Naive thymus-derived CD4-positive, alpha-beta T cell (primary cell): ENCODE results near the gene WDR73. TPM values are rescaled to one million over a fixed set of nuclear protein-coding genes. Genes with fewer than 3 reads are reported as not detected.
"Not testable (repeated sequence)": the region's sequence is repeated elsewhere in the genome, so short reads cannot be mapped to it uniquely, and the experiment has no call there.

ENCODE experiments used
- ATAC-seq: fragments of 150-1000 bp; cut with Tn5 transposase; 2 replicates; pipeline ENCODE4 v1.10.0; 2021; ENCODE audit warnings: mild to moderate bottlenecking, moderate library complexity
- CTCF ChIA-PET: fragments of 350-600 bp; sonication (Branson Sonifier 250); formaldehyde crosslinking; loops from one replicate; lab custom pipeline; 2021; ENCODE audit warnings: antibody characterized with exemption; lab: Charles Lee
- POLR2A ChIA-PET: fragments of 350-600 bp; sonication (Branson Sonifier 250); formaldehyde crosslinking; loops from one replicate; lab custom pipeline; 2021; ENCODE audit warnings: antibody characterized with exemption, inconsistent platforms; lab: Charles Lee
- DNase-seq, 9 donors: peaks; one replicate each; pipeline versions ENCODE4 v3.0.0 to v3.0.0-alpha.2; 2020 to 2022; ENCODE audit warnings: mixed read lengths in 1 of 9
- H3K27ac ChIP-seq: one replicate; pipeline ENCODE4 v1.7.0; 2013; ENCODE audit warnings: mild to moderate bottlenecking, low read depth, low read length, moderate library complexity
- H3K27me3 ChIP-seq, 2 donors: one replicate each; pipeline ENCODE4 v1.7.0; 2013; ENCODE audit warnings: low read length in 2 of 2, mild to moderate bottlenecking in 2 of 2, moderate library complexity in 2 of 2; ENCODE audit not compliant: control insufficient read depth in 2 of 2, insufficient read depth in 2 of 2
- H3K36me3 ChIP-seq, 3 experiments: 1 replicate in 2 of 3; 2 replicates in 1 of 3; pipeline ENCODE4 v1.7.0; 2013; ENCODE audit warnings: low read length in 3 of 3, mild to moderate bottlenecking in 3 of 3, moderate library complexity in 1 of 3; ENCODE audit not compliant: insufficient read depth in 3 of 3, control insufficient read depth in 2 of 3
- H3K4me1 ChIP-seq, 2 donors: one replicate each; pipeline ENCODE4 v1.7.0; 2013; ENCODE audit warnings: low read length in 2 of 2, mild to moderate bottlenecking in 2 of 2, moderate library complexity in 1 of 2; ENCODE audit not compliant: control insufficient read depth in 2 of 2, insufficient read depth in 2 of 2
- H3K4me3 ChIP-seq: 2 replicates; pipeline ENCODE4 v1.7.0; 2013; ENCODE audit warnings: mild to moderate bottlenecking, low read length
- H3K9me3 ChIP-seq, 3 experiments: 1 replicate in 2 of 3; 2 replicates in 1 of 3; pipeline ENCODE4 v1.7.0; 2013; ENCODE audit warnings: low read length in 3 of 3; ENCODE audit not compliant: control insufficient read depth in 2 of 3
- H3K27ac Mint-ChIP-seq, 9 donors: one replicate each; pipeline ENCODE4 v1.8.0; 2020 to 2022; ENCODE audit warnings: mixed read lengths in 9 of 9, mild to moderate bottlenecking in 8 of 9, moderate library complexity in 5 of 9, inconsistent platforms in 2 of 9
- H3K27me3 Mint-ChIP-seq, 5 donors: one replicate each; pipeline ENCODE4 v1.8.0; 2021 to 2022; ENCODE audit warnings: mixed read lengths in 5 of 5, mild to moderate bottlenecking in 1 of 5
- H3K36me3 Mint-ChIP-seq, 5 donors: one replicate each; pipeline ENCODE4 v1.8.0; 2020 to 2022; ENCODE audit warnings: mixed read lengths in 5 of 5, mild to moderate bottlenecking in 3 of 5, inconsistent platforms in 1 of 5
- H3K4me1 Mint-ChIP-seq, 7 donors: one replicate each; pipeline ENCODE4 v1.8.0; 2020 to 2022; ENCODE audit warnings: mixed read lengths in 7 of 7, mild to moderate bottlenecking in 3 of 7, inconsistent platforms in 1 of 7
- H3K4me3 Mint-ChIP-seq, 10 donors: one replicate each; pipeline ENCODE4 v1.8.0; 2020 to 2022; ENCODE audit warnings: mild to moderate bottlenecking in 10 of 10, mixed read lengths in 10 of 10, moderate library complexity in 6 of 10, inconsistent platforms in 2 of 10
- H3K9me3 Mint-ChIP-seq, 11 donors: one replicate each; pipeline ENCODE4 v1.8.0; 2020 to 2022; ENCODE audit warnings: mixed read lengths in 11 of 11, mild to moderate bottlenecking in 4 of 11, inconsistent platforms in 1 of 11, moderate library complexity in 1 of 11
- intact Hi-C, 2 donors: fragments of 100-400 bp; cut with micrococcal nuclease; formaldehyde crosslinking; loops; one replicate each; pipeline ENCODE4 v1.15.1; 2023
- polyA plus RNA-seq, 2 donors: library from polyadenylated mRNA; unstranded; fragments of 300-500 nt; fragmentation: Illumina TruSeq; gene quantifications; one replicate each; pipeline ENCODE4 v1.2.3, GENCODE V29; 2021
- total RNA-seq, 6 experiments: library from RNA in 5 of 6; stranded (reverse) in 5 of 6; gene quantifications; 1 replicate in 5 of 6; 2 replicates in 1 of 6; pipeline ENCODE4 v1.2.3 and lab custom pipeline; 2021 to 2026

WDR73 gene
- total and polyA plus RNA-seq, 7 experiments from 2014 or later = 22.0 to 47.7 (median 27.5) TPM

DNA sequence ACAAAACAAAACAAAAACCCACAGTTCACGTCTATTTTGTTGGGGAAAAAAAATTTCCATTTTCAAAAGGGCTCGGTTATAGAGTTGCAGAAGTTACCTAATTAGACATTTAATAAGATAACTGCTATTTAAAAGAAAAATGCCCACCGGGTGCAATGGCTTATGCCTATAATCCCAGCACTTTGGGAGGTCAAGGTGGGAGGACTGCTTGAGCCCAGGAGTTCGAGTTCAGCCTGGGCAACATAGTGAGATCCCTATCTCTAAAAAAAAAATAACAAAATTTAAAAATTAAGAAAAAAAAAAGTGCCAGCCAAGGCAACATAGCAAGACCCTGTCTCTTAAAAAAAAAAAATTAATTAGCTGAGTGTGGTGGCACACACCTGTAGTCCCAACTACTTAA is 42.7 kb upstream of the WDR73 start:
- no peaks in the 10 kb centered on the region for H3K9me3 ChIP-seq
- Mint-ChIP-seq H3K36me3 (peaks cover 0 to 8% (median 4%) of the 10 kb centered on the region in 5 donors), H3K4me3 (no peak overlapping the region), H3K27ac (no peak overlapping the region), H3K4me1 (peaks cover 28 to 72% (median 68%) of the 10 kb centered on the region in 7 donors), H3K9me3 (no peaks in the 10 kb centered on the region), H3K27me3 (no peaks in the 10 kb centered on the region)
- DNase-seq (no peak), ATAC-seq (no peak)
- peaks cover 8 to 26% of the 10 kb centered on the region in 2 donors for H3K4me1 ChIP-seq
- H3K36me3 ChIP-seq = no peaks in the 10 kb centered on the region
- no peaks in the 10 kb centered on the region for H3K27me3 ChIP-seq
- no peak overlapping the region for H3K4me3 ChIP-seq
- intact Hi-C loops = loop anchor here in 1 of 2 donors (10.0 kb wide), 1 partner anchor 48 kb away; the partner anchor contains the start of gene ZNF592
- H3K27ac ChIP-seq = no peak overlapping the region
- CTCF ChIA-PET = interaction anchor here (0.5 kb wide), 1 partner anchor 20 kb away, joined by 3 read pairs; no protein-coding TSS in a partner anchor
- POLR2A ChIA-PET = interaction anchor here (1.0 to 1.7 kb wide), 2 partner anchors 24 to 38 kb away, joined by 3 to 7 read pairs; no protein-coding TSS in a partner anchor

DNA sequence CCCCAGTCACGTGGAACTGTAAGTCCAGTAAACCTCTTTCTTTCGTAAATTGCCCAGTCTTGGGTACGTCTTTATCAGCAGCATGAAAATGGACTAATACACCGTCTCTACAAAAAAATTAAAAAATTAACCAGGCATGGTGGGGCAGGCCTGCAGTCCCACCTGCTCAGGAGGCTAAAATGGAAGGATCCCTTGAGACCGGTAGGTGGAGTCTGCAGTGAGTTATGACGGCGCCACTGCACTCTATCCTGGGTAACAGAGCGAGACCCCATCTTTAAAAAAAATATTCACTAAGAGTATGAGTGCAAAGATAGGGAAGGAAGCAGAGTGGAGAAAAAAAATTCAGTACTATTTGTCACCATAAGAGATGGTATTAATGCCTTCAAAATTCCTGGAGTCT is 36.3 kb upstream of the WDR73 start:
- peaks cover 0 to 36% (median 22%) of the 10 kb centered on the region in 5 donors for H3K36me3 Mint-ChIP-seq
- peaks cover 0 to 26% (median 3%) of the 10 kb centered on the region in 3 experiments for H3K36me3 ChIP-seq
- intact Hi-C loops = loop anchor here in 1 of 2 donors (10.0 kb wide), 1 partner anchor 54 kb away; the partner anchor contains the start of gene ZNF592
- peak overlapping the region in 2 of 9 donors; percentile 24 to 56 for H3K27ac Mint-ChIP-seq
- no peak overlapping the region for H3K27ac ChIP-seq
- peaks cover 0 to 2% (median 0%) of the 10 kb centered on the region in 11 donors for H3K9me3 Mint-ChIP-seq
- DNase-seq = no peak
- ATAC-seq = no peak
- H3K4me3 ChIP-seq = no peak overlapping the region
- H3K4me3 Mint-ChIP-seq = no peak overlapping the region
- H3K4me1 Mint-ChIP-seq = peaks cover 0 to 31% (median 22%) of the 10 kb centered on the region in 7 donors
- no peaks in the 10 kb centered on the region for H3K9me3 ChIP-seq
- no peaks in the 10 kb centered on the region for H3K27me3 Mint-ChIP-seq
- no peaks in the 10 kb centered on the region for H3K27me3 ChIP-seq
- ChIA-PET CTCF (no interaction called here), POLR2A (no interaction called here)
- no peaks in the 10 kb centered on the region for H3K4me1 ChIP-seq

DNA sequence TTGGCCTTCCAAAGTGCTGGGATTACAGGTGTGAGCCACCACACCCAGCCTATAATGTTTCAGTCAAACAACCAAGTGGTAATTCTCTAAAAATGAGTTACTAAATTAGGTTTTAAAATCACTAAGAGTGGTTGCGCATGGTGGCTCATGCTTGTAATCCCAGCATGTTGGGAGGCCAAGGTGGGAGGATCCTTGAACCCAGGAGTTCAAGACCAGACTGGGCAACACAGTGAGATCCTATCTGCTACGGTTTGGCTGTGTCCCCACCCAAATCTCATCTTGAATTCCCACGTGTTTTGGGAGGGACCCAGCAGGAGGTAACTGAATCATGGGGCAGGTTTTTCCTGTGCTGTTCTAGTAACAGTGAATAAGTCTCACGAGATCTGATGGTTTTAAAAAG is 35.8 kb upstream of the WDR73 start:
- H3K4me1 ChIP-seq = no peaks in the 10 kb centered on the region
- H3K9me3 ChIP-seq = no peaks in the 10 kb centered on the region
- Mint-ChIP-seq H3K27ac (no peak overlapping the region), H3K4me3 (no peak overlapping the region), H3K9me3 (peaks cover 0 to 2% (median 0%) of the 10 kb centered on the region in 11 donors), H3K4me1 (peaks cover 0 to 31% (median 22%) of the 10 kb centered on the region in 7 donors), H3K27me3 (no peaks in the 10 kb centered on the region), H3K36me3 (peaks cover 0 to 36% (median 22%) of the 10 kb centered on the region in 5 donors)
- no peaks in the 10 kb centered on the region for H3K27me3 ChIP-seq
- no peak for ATAC-seq
- H3K27ac ChIP-seq = no peak overlapping the region
- ChIA-PET CTCF (no interaction called here), POLR2A (interaction anchor here (0.8 kb wide), 1 partner anchor 11 kb away, joined by 5 read pairs; no protein-coding TSS in a partner anchor)
- peaks cover 0 to 26% (median 3%) of the 10 kb centered on the region in 3 experiments for H3K36me3 ChIP-seq
- no peak for DNase-seq
- intact Hi-C loops = loop anchor here in 1 of 2 donors (10.0 kb wide), 1 partner anchor 55 kb away; the partner anchor contains the start of gene ZNF592
- no peak overlapping the region for H3K4me3 ChIP-seq

DNA sequence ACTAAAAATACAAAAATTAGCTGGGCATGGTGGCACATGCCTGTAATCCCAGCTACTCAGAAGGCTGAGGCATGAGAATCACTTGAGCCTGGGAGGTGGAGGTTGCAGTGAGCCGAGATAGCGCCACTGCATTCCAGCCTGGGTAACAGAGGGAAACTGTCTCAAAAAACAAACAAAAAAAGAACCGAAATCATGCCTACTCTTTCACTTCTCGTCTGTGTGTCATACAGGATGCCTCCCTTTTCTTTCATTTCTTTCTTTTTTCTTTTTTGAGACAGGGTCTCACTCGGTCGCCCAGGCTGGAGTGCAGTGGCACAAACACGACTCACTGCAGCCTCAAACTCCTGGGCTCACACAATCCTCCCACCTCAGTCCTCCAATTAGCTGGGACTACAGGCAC is 32.4 kb upstream of the WDR73 start:
- H3K27ac Mint-ChIP-seq, H3K9me3 ChIP-seq, H3K27me3 ChIP-seq, ATAC-seq, CTCF ChIA-PET, POLR2A ChIA-PET, H3K27me3 Mint-ChIP-seq, H3K9me3 Mint-ChIP-seq, H3K4me3 ChIP-seq, H3K27ac ChIP-seq, H3K4me1 ChIP-seq, DNase-seq, intact Hi-C loops, H3K4me3 Mint-ChIP-seq: not testable (repeated sequence)
- H3K4me1 Mint-ChIP-seq = peaks cover 0 to 27% (median 10%) of the 10 kb centered on the region in 7 donors
- peaks cover 4 to 46% (median 24%) of the 10 kb centered on the region in 5 donors for H3K36me3 Mint-ChIP-seq
- H3K36me3 ChIP-seq = peaks cover 0 to 34% (median 3%) of the 10 kb centered on the region in 3 experiments

DNA sequence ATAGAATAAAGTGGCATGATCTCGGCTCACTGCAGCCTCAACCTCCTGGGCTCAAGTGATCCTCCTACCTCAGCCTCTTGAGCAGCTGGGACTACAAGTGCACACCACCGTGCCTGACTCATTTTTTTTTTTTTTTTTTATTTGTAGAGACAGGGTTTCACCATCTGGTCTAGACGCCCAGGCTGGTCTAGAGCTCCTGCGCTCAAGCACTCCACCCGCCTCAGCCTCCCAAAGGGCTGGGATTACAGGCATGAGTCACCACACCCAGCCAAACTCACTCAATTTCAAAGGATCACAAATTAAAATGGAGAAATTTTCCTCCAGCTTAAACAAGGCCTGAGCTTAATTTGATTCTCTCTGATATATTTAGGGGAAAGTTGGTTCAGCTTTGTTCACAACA is 31.2 kb upstream of the WDR73 start:
- intact Hi-C loops = no loop called here
- Mint-ChIP-seq H3K9me3 (peaks cover 0 to 2% (median 0%) of the 10 kb centered on the region in 11 donors), H3K27ac (peak overlapping the region in 2 of 9 donors; percentile 47 to 62), H3K36me3 (peaks cover 4 to 42% (median 16%) of the 10 kb centered on the region in 5 donors), H3K4me1 (peaks cover 0 to 27% (median 7%) of the 10 kb centered on the region in 7 donors), H3K27me3 (no peaks in the 10 kb centered on the region), H3K4me3 (no peak overlapping the region)
- no peak overlapping the region for H3K4me3 ChIP-seq
- ChIA-PET CTCF (no interaction called here), POLR2A (interaction anchor here (0.6 kb wide), 1 partner anchor 129 kb away, joined by 3 read pairs; no protein-coding TSS in a partner anchor)
- H3K4me1 ChIP-seq = no peaks in the 10 kb centered on the region
- H3K27me3 ChIP-seq = no peaks in the 10 kb centered on the region
- no peaks in the 10 kb centered on the region for H3K9me3 ChIP-seq
- ATAC-seq (no peak), DNase-seq (no peak)
- no peak overlapping the region for H3K27ac ChIP-seq
- H3K36me3 ChIP-seq = peaks cover 6 to 33% (median 8%) of the 10 kb centered on the region in 3 experiments

DNA sequence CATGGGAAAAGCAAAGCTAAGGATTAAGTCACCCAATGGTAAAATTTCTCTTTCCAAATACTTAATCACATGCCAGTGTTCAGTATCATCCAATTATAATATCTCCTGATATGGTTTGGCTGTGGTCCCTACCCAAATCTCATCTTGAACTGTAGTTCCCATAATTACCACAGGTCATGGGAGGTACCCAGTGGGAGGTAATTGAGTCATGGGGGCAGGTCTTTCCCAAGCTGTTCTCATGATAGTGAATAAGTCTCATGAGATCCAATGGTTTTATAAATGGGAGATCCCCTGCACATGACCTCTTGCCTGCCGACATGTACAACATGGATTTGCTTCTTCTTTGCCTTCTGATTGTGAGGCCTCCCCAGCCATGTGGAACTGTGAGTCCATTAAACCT is 30.0 kb upstream of the WDR73 start:
- peaks cover 6 to 26% (median 6%) of the 10 kb centered on the region in 3 experiments for H3K36me3 ChIP-seq
- no peaks in the 10 kb centered on the region for H3K9me3 ChIP-seq
- ChIA-PET CTCF (no interaction called here), POLR2A (no interaction called here)
- H3K27ac ChIP-seq = no peak overlapping the region
- Mint-ChIP-seq H3K27ac (peak overlapping the region in 3 of 9 donors; percentile 15 to 54 (median 52)), H3K4me1 (peaks cover 0 to 24% (median 4%) of the 10 kb centered on the region in 7 donors), H3K36me3 (peaks cover 0 to 39% (median 12%) of the 10 kb centered on the region in 5 donors), H3K9me3 (no peaks in the 10 kb centered on the region), H3K4me3 (no peak overlapping the region), H3K27me3 (no peaks in the 10 kb centered on the region)
- H3K4me3 ChIP-seq = no peak overlapping the region
- ATAC-seq = no peak
- intact Hi-C loops = no loop called here
- H3K27me3 ChIP-seq = no peaks in the 10 kb centered on the region
- no peak for DNase-seq
- H3K4me1 ChIP-seq = no peaks in the 10 kb centered on the region
